ENCODE results near the gene HAGHL. TPM values are rescaled to one million over a fixed set of nuclear protein-coding genes. Genes with fewer than 3 reads are reported as not detected.

Gene HAGHL
- total RNA-seq, 1 donor from 2014 or later, result 2.5 TPM

GRCh38 chr16:759110-759910, 32.4 kb downstream of the HAGHL start:
- DNase-seq, result no peak

- DNase-seq, result no peak
Observed at GRCh38 chr16:760065-760464, 33.2 kb downstream of the HAGHL start.

- DNase-seq, result no peak
Observed at GRCh38 chr16:760545-761343, 33.8 kb downstream of the HAGHL start, which contains the start of gene MSLN. TSS of gene MSLN (plus strand) at chr16:760734. CDS start at chr16:762681, 1,947 bp downstream.

DNA sequence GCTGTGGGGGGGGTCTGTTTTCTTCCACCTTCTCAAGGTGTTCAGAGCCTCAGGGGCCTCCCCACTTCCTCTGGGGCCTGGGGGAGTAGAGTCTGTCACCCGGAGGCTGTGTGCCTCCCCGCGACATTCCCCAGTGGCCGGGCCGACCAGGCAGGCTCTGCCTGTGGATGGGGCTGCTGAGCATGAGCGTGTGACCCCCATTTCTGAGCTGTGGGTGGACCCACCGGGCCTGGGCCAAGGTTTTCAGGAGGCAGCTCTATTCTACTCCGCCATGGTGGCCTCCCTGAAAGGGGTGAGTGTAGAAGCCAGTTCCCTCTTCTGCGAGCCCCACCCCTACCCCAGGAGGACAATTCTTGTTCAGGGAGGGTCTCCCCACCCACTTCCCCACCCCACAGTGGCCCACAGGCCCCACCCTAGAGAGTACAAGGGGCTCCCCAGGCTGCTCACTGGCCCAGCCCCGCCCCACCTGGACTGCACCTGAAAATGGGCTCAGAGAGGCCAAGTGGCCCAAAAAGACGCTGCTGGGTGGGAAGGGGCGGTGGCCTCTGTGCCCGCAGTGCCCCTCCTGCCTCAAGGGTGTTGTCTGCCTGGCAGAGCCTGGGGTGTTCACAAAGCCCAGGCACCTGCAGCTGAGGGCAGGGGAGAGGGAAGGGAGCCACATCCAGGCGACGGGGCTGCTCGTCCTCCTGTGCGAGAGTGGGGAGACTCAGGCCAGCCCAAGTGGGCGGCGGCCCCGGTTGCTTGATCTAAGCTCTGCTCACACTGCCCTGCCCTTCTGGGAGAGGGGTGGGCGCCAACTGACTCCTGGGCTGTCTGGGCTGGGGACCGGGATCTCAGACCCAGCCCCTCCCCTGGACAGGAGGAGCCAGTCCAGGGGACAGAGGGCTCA, 35.0 kb downstream of the HAGHL start:
- no peak for DNase-seq

DNA sequence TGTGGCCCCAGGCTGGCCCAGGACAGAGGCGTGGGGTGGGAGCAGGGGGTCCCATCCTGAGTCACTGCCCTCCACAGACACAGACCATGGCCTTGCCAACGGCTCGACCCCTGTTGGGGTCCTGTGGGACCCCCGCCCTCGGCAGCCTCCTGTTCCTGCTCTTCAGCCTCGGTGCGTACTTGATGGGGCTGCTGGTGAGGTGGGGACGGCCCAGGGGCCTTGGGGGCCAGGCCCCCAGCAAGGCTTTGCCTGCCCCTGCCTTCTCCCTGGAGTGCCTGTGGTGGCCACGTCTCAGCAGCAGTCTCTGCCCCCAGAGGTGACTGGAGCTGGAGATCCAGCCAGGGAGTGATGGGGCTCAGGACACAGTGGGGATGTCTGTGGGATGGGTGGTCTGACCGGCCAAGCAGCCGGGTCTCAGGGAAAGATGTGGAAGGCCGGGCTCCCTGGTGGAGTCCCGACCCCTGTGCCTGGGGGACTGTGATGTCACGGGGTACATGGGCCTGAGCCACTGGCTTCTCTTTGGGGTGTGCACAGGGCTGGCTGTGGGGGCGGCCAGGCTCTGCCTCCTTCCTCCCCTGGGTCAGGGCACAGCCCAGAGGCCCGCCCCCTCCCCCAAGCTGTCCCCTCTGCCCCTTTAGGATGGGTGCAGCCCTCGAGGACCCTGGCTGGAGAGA, 35.8 kb downstream of the HAGHL start:
- DNase-seq, result no peak

DNA sequence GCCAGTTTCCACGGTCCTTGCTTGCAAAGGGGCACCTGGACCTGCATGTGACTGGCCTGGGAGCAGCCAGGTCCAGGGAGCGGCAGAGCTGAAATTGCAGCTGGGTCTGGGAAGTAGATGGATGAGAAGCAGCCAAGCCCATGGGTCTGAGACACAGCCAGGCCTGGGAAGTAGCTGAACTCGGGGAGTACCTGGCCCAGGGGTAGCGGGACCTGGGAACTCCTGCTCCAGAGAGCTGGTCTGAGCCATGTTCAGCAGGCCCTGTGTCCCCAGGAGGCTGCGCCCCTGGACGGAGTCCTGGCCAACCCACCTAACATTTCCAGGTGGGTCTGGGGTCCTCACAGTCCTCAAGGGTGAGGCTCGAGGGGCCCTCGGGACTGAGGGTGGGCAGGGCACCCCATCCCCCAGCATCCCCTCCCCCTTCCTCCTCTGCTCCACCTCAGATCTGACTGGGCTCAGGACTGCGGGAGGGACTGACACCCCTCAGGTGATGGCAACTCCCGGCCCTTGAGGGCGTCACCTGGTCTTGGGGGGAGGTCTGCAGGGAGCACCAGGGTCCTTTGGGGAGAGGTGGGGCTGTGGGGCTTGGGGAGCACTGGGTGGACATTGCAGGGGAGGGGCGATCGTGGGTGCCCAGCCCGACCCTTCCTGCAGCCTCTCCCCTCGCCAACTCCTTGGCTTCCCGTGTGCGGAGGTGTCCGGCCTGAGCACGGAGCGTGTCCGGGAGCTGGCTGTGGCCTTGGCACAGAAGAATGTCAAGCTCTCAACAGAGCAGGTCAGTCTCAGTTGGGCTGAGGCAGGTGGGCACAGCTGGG, 36.7 kb downstream of the HAGHL start:
- no peak for DNase-seq

GRCh38 chr16:764184-764750, 37.4 kb downstream of the HAGHL start:
- DNase-seq, result no peak

- no peak for DNase-seq
Observed at GRCh38 chr16:764848-765487, 38.1 kb downstream of the HAGHL start.

- DNase-seq, result no peak
Observed at GRCh38 chr16:765488-765865, 38.6 kb downstream of the HAGHL start.

GRCh38 chr16:766008-766819, 39.3 kb downstream of the HAGHL start:
- no peak for DNase-seq

DNA sequence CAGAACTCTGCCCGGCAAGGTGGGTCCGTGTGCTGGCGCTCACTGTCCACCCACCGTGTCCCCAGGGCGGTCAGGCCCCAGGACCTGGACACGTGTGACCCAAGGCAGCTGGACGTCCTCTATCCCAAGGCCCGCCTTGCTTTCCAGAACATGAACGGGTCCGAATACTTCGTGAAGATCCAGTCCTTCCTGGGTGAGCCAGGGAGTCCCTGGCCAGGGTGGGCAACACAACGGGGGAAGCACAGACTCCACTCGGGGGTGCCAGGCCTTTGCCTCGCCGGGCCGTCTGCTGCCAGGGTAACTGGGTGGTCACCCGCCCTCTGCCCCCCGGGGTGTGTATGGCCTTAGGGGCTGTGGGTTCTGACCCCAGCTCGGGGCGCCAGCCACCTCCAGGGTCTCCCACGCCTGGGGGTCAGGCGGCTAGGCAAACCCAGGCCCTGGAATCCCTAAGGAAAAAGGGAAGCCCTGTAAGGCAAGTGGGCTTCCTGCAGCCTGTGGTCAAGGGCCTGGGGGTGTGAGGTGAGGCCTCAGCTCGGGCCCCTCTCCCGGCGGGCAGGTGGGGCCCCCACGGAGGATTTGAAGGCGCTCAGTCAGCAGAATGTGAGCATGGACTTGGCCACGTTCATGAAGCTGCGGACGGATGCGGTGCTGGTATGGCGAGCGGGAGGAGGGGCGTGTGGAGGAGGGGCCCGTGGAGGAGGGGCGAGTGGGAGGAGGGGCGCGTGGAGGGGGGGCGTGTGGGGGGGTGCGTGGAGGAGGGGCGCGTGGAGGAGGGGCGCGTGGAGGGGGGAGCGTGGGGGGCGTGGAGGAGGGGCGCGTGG, 40.1 kb downstream of the HAGHL start:
- DNase-seq, result no peak

DNA sequence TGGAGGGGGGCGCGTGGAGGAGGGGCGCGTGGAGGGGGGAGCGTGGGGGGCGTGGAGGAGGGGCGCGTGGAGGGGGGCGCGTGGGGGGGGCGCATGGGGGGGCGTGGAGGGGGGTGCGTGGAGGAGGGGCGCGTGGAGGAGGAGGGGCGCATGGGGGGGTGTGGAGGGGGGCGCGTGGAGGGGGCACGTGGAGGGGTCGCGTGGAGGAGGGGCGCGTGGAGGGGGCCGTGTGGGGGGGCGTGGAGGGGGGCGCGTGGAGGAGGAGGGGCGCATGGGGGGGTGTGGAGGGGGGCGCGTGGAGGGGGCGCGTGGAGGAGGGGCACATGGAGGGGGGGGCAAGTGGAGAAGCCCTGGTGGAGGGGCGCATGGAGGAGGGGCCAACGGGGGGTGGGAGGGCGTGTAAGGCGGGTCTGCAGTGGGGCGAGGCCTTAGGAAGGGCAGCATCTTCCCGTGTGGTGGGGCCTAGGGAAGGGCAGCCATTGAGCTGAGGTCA, 40.9 kb downstream of the HAGHL start:
- DNase-seq, result no peak

DNA sequence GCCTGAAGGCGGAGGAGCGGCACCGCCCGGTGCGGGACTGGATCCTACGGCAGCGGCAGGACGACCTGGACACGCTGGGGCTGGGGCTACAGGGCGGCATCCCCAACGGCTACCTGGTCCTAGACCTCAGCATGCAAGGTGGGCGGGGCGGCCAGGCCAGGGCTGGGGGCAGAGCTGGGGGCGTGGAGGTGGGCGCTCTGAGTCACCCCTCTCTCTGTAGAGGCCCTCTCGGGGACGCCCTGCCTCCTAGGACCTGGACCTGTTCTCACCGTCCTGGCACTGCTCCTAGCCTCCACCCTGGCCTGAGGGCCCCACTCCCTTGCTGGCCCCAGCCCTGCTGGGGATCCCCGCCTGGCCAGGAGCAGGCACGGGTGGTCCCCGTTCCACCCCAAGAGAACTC, 41.5 kb downstream of the HAGHL start:
- DNase-seq, result no peak

- no peak for DNase-seq
Observed at GRCh38 chr16:769184-769784, 42.4 kb downstream of the HAGHL start.

GRCh38 chr16:769934-770333, 43.0 kb downstream of the HAGHL start:
- no peak for DNase-seq

DNA sequence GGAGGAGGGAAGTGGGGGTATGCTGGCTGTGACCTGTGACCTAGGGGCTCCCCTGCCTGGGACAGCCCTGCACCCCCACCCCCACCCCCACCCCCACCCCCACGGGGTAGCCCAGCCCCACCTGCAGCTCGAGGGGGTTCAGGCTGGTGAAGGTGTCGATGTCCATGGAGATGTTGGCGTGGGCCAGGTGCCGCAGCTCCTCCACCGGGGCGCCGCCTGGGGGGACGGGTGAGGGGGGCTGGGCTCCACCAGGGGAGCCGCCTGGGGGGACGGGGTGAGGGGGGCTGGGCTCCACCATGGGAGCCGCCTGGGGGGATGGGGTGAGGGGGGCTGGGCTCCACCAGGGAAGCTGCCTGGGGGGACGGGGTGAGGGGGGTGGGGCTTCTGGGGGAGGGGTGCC, 43.5 kb downstream of the HAGHL start:
- no peak for DNase-seq

- DNase-seq, result no peak
Observed at GRCh38 chr16:772959-773358, 46.1 kb downstream of the HAGHL start.

All from skin of body (tissue), 2 donors.